Left lung (tissue), 14 donors: ENCODE measurements around the gene DDTL. TPM values are rescaled to one million over a fixed set of nuclear protein-coding genes. Genes with fewer than 3 reads are reported as not detected.
"Not testable (repeated sequence)": the region's sequence is repeated elsewhere in the genome, so short reads cannot be mapped to it uniquely, and the experiment has no call there.

Experiments used
- ATAC-seq: fragments of 200-7000 bp; cut with Tn5 transposase; one replicate; pipeline ENCODE4 v1.9.1; 2020; ENCODE audit warnings: moderate library complexity
- DNase-seq, 4 donors: peaks; one replicate each; pipeline ENCODE4 v3.0.0-alpha.2; 2013 to 2020
- H3K27ac ChIP-seq, 2 donors: fragments of 200-600 bp; sonication (generic) in 1 of 2; one replicate each; pipeline versions ENCODE4 v1.5.0 to v1.8.0; 2020 to 2021
- H3K27me3 ChIP-seq, 2 donors: fragments of 200-600 bp; sonication (generic) in 1 of 2; one replicate each; pipeline versions ENCODE4 v1.5.0 to v1.8.0; 2020 to 2021
- H3K36me3 ChIP-seq, 2 donors: fragments of 200-600 bp; sonication (generic) in 1 of 2; one replicate each; pipeline versions ENCODE4 v1.5.0 to v1.8.0; 2020 to 2021
- H3K4me1 ChIP-seq, 2 donors: fragments of 200-600 bp; one replicate each; pipeline ENCODE4 v1.8.0; 2021
- H3K4me3 ChIP-seq, 2 donors: fragments of 200-600 bp; sonication (generic) in 1 of 2; one replicate each; pipeline versions ENCODE4 v1.5.0 to v1.8.0; 2020 to 2021; ENCODE audit warnings: mild to moderate bottlenecking in 1 of 2
- H3K9me3 ChIP-seq, 2 donors: fragments of 200-600 bp; sonication (generic) in 1 of 2; one replicate each; pipeline versions ENCODE4 v1.5.0 to v1.8.0; 2020 to 2021
- intact Hi-C, 2 donors: fragments of 100-400 bp; cut with DNase I; formaldehyde crosslinking; loops; one replicate each; pipeline versions ENCODE4 v1.11.2 to v1.14.2; 2022
- long read RNA-seq, 12 donors: library from polyadenylated mRNA in 2 of 12; unstranded in 2 of 12; transcript quantifications; one replicate each; pipeline ENCODE4 v2.0.0 and lab custom pipeline, GENCODE V29; 2019 to 2026
- polyA plus RNA-seq, 6 donors: library from polyadenylated mRNA; unstranded; fragments of 120-200 nt; gene quantifications; one replicate each; pipeline ENCODE4 v1.2.1, GENCODE V29; 2013; ENCODE audit not compliant: insufficient read length in 6 of 6
- total RNA-seq, 2 donors: library from RNA; stranded (reverse); fragmentation: NEBNext Ultra II Directional; extraction: Animal tissue kit (Norgen Biotek cat#: 25700); gene quantifications; one replicate each; pipeline ENCODE4 v1.2.1, GENCODE V29; 2021
- TF ChIP-seq, protein P1 (sequence below), 2 donors: fragments of 200-600 bp; sonication (generic) in 1 of 2; IDR thresholded peaks; one replicate each; pipeline versions ENCODE4 v1.5.0 to v1.8.0; 2021; ENCODE audit warnings: antibody characterized with exemption in 2 of 2
- donor health status: DM: no; HTN: yes; CAD: no.
- donor health status: DM: no; HTN: no; CAD: no.

Gene DDTL
- total RNA-seq (1 to 10 TPM in 1 of 2 donors, not detected in 1; 2.4 TPM), polyA plus RNA-seq (10 to 100 TPM in 2 of 6 donors, 1 to 10 TPM in 4; 8.8 to 12.3 (median 9.3) TPM)
- long read RNA-seq, donor 1, partial matches to known transcripts, result 45 of 340 reads
- long read RNA-seq, donor 1, other reads (novel, unspliced or antisense), result 295 of 340 reads
- long read RNA-seq, donor 2, partial matches to known transcripts, result 55 of 338 reads
- long read RNA-seq, donor 2, other reads (novel, unspliced or antisense), result 283 of 338 reads
- long read RNA-seq, donor 3, partial matches to known transcripts, result 57 of 262 reads
- long read RNA-seq, donor 3, other reads (novel, unspliced or antisense), result 204 of 262 reads
- long read RNA-seq, donor 4, partial matches to known transcripts, result 3 of 7 reads
- long read RNA-seq, donor 4, other reads (novel, unspliced or antisense), result 1 of 7 reads
- long read RNA-seq, donor 5, result 0 reads
- long read RNA-seq, donor 6, partial matches to known transcripts, result 38 of 268 reads
- long read RNA-seq, donor 6, other reads (novel, unspliced or antisense), result 230 of 268 reads
- long read RNA-seq, donor 7, partial matches to known transcripts, result 23 of 230 reads
- long read RNA-seq, donor 7, other reads (novel, unspliced or antisense), result 207 of 230 reads
- long read RNA-seq, donor 8, partial matches to known transcripts, result 0 of 28 reads
- long read RNA-seq, donor 8, other reads (novel, unspliced or antisense), result 28 of 28 reads
- long read RNA-seq, donor 9, result 0 reads
- long read RNA-seq, donor 10, partial matches to known transcripts, result 0 of 1 reads
- long read RNA-seq, donor 10, other reads (novel, unspliced or antisense), result 1 of 1 reads
- long read RNA-seq, donor 11, partial matches to known transcripts, result 57 of 405 reads
- long read RNA-seq, donor 11, other reads (novel, unspliced or antisense), result 348 of 405 reads
- long read RNA-seq, donor 12, partial matches to known transcripts, result 0 of 253 reads
- long read RNA-seq, donor 12, other reads (novel, unspliced or antisense), result 252 of 253 reads

DNA sequence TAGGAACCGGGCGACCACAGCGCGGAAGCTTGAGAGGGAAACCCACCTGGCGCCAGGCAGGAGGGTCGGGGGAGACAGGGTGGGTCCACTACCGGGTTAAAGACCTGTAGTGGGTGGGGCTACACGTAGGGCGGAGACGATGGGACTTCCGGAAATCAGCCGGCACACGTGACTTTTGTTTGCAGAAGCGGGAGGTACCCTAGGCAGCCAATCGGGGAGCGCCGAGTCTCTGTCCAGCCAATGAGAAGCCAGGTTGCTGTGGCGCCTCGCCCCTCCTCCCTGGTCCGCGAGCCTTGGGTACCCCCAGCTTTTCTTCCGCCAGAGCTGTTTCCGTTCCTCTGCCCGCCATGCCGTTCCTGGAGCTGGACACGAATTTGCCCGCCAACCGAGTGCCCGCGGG lies at the start of gene DDTL:
Gene DDTL, plus strand, starts transcription at position 321 of the 400 bp plus-strand sequence. Its CDS starts 27 bp downstream, at position 348.
- ATAC-seq, result peak; percentile 98
- H3K4me3 ChIP-seq, H3K27me3 ChIP-seq, H3K27ac ChIP-seq, DNase-seq, H3K4me1 ChIP-seq, intact Hi-C loops, H3K9me3 ChIP-seq: not testable (repeated sequence)
- H3K36me3 ChIP-seq, result peaks cover 0 to 26% of the 10 kb centered on the region in 2 donors

DNA sequence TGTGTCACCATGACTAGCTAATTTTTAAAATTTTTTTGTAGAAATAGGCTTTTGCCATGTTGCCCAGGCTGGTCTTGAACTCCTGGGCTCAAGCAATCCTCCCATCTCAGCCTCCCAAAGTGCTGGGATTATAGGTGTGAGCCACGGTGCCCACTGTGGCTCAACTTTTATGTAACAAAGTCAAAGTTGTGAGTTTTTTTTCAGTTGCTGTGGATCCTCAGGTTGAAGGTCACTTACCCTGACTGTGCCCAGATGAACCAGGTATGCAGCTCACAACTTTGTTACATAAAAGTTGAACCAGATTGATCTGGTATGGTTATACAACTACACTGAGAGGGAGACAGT lies 46.4 kb upstream of the DDTL start:
- ATAC-seq, H3K4me3 ChIP-seq, H3K9me3 ChIP-seq, H3K4me1 ChIP-seq, intact Hi-C loops, H3K27me3 ChIP-seq, DNase-seq: not testable (repeated sequence)
- Histone ChIP-seq H3K36me3 (peaks cover 0 to 42% of the 10 kb centered on the region in 2 donors), H3K27ac (peak overlapping the region in 1 of 2 donors; percentile 15)

DNA sequence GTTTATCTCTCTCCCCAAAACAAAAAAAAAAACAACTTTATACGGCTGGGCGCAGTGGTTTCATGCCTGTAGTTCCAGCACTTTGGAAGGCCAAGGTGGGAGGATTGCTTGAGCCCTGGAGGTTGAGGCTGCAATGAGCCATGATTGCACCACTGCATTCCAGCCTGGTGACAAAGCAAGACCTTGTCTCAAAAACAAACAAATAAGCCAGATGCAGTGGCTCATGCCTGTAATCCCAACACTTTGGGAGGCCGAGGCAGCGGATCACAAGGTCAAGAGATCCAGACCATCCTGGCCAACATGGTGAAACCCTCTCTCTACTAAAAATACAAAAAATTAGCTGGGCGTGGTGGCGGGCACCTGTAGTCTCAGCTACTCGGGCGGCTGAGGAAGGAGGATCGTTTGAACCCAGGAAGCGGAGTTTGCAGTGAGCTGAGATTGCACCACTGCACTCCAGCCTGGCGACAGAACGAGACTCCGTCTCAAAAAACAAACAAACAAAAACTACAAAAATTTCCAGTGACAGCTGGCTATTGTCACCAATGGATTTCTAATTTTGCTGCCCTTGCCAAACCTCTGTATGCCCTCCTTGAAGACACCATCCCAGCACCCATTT lies 45.0 kb upstream of the DDTL start:
- DNase-seq, H3K27me3 ChIP-seq, H3K4me3 ChIP-seq, H3K27ac ChIP-seq, intact Hi-C loops, H3K4me1 ChIP-seq, ATAC-seq: not testable (repeated sequence)
- Histone ChIP-seq H3K9me3 (peaks cover 0 to 17% of the 10 kb centered on the region in 2 donors), H3K36me3 (peaks cover 0 to 57% of the 10 kb centered on the region in 2 donors)

DNA sequence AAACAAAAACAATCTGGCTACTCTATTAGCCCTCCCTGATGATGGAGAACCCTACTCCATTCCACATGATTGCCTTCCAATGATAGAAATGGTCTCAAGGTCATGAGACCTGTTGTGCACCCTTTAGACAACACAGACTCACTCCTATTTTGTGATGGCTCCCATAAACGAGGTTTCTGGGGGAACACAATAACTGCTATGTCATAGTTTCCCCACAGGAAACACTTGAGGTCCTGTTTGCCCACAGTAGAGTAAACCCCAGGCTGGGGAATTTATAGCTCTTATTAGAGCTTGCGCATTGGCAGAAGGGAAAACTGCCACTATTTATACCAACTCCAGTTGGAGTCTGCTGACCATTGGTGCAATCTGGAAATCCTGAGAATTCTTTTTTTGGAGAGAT lies 43.8 kb upstream of the DDTL start:
- Histone ChIP-seq H3K27ac (no peak overlapping the region), H3K9me3 (peaks cover 0 to 17% of the 10 kb centered on the region in 2 donors), H3K4me3 (no peak overlapping the region), H3K36me3 (peaks cover 0 to 67% of the 10 kb centered on the region in 2 donors), H3K27me3 (no peaks in the 10 kb centered on the region), H3K4me1 (no peaks in the 10 kb centered on the region)
- intact Hi-C loops, result no loop called here
- ATAC-seq, result no peak
- no peak for DNase-seq
- TF ChIP-seq, protein P1, sequence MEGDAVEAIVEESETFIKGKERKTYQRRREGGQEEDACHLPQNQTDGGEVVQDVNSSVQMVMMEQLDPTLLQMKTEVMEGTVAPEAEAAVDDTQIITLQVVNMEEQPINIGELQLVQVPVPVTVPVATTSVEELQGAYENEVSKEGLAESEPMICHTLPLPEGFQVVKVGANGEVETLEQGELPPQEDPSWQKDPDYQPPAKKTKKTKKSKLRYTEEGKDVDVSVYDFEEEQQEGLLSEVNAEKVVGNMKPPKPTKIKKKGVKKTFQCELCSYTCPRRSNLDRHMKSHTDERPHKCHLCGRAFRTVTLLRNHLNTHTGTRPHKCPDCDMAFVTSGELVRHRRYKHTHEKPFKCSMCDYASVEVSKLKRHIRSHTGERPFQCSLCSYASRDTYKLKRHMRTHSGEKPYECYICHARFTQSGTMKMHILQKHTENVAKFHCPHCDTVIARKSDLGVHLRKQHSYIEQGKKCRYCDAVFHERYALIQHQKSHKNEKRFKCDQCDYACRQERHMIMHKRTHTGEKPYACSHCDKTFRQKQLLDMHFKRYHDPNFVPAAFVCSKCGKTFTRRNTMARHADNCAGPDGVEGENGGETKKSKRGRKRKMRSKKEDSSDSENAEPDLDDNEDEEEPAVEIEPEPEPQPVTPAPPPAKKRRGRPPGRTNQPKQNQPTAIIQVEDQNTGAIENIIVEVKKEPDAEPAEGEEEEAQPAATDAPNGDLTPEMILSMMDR (IDR thresholded peaks at IDR 0.05), result no peak

DNA sequence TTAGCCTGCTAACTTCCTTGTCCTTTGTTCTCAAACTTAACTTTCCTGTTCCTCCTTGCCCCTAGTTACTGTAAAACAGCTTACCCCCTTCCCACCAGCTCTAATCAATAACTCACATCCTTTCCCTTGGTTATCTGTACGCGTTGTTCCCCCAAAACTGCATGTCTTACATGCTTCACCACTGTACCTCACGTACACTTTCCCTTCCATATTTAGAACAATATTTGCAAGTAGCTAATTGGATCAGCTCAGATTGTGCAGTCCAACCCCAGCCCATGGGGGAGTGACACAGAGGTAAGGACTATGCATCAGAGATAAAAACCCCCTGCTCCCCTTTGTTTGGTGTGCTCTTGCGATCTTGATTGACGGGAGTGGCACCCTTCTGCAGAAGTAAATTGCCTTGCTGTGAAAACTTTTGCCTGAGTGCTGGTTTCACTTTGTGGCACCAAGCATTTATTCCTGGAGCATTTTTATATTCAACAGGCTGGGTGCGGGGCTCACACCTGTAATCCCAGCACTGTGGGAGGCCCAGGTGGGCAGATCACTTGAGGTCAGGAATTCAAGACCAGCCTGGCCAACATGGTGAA lies 41.6 kb upstream of the DDTL start:
- TF ChIP-seq, protein P1 (IDR thresholded peaks at IDR 0.05), result no peak
- Histone ChIP-seq H3K4me1 (no peaks in the 10 kb centered on the region), H3K4me3 (no peak overlapping the region), H3K9me3 (peaks cover 0 to 18% of the 10 kb centered on the region in 2 donors), H3K27me3 (no peaks in the 10 kb centered on the region), H3K27ac (no peak overlapping the region), H3K36me3 (peaks cover 0 to 78% of the 10 kb centered on the region in 2 donors)
- intact Hi-C loops, result no loop called here
- DNase-seq, result no peak
- ATAC-seq, result no peak

DNA sequence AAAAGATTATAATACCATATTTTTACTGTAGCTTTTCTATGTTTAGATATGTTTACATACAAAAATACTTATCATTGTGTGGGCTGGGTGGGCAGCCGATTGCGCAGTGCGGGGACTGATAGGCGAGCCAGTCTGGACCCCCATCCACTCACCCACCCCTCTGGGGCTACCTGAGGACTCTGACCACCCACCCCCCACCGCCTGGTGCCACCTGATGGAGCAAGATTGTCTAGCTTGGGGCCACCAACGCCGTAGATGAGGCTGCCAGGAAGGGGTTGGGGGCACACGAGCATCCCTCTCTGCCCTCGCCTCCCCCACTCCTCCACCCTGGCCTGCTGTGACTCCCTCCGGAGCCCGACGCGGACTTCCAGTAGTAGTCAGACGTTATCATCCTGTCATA lies 40.1 kb upstream of the DDTL start:
- intact Hi-C loops, result no loop called here
- Histone ChIP-seq H3K27me3 (no peaks in the 10 kb centered on the region), H3K36me3 (peaks cover 0 to 80% of the 10 kb centered on the region in 2 donors), H3K9me3 (peaks cover 0 to 23% of the 10 kb centered on the region in 2 donors), H3K4me3 (no peak overlapping the region), H3K4me1 (no peaks in the 10 kb centered on the region), H3K27ac (no peak overlapping the region)
- DNase-seq (no peak), ATAC-seq (no peak)
- TF ChIP-seq, protein P1 (IDR thresholded peaks at IDR 0.05), result no peak
